Measurements from ENCODE around the gene E2F3.

DNA sequence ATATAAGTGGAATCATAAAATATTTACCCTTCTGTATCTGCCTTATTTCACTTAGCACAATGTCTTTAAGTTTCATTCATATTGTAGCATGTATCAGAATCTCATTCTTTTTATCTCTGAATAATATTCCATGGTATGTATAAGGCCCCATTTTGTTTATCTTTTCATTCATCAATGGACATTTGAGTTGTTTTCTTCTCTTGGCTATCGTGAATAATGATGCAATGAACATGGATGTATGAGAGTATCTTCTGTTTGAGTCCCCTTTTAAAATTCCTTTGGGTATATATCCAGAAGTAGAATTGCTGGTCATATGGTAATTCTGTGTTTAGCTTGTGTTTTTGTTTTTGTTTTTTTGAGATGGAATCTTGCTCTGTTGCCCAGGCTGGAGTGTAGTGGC, 39.6 kb downstream of the E2F3 start:
- TF ChIP-seq, protein P1, sequence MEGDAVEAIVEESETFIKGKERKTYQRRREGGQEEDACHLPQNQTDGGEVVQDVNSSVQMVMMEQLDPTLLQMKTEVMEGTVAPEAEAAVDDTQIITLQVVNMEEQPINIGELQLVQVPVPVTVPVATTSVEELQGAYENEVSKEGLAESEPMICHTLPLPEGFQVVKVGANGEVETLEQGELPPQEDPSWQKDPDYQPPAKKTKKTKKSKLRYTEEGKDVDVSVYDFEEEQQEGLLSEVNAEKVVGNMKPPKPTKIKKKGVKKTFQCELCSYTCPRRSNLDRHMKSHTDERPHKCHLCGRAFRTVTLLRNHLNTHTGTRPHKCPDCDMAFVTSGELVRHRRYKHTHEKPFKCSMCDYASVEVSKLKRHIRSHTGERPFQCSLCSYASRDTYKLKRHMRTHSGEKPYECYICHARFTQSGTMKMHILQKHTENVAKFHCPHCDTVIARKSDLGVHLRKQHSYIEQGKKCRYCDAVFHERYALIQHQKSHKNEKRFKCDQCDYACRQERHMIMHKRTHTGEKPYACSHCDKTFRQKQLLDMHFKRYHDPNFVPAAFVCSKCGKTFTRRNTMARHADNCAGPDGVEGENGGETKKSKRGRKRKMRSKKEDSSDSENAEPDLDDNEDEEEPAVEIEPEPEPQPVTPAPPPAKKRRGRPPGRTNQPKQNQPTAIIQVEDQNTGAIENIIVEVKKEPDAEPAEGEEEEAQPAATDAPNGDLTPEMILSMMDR (IDR thresholded peaks at IDR 0.05): no peak
- TF ChIP-seq POLR2A (IDR thresholded peaks at IDR 0.05): no peak

Measured in adrenal gland (tissue), 5 donors.